GM12872 (cell line): ENCODE results near the gene NME3.

ENCODE experiments used
- CTCF ChIP-seq: IDR thresholded peaks from 3 replicates; pipeline ENCODE4 v1.5.1; 2011; ENCODE audit warnings: low read depth, mild to moderate bottlenecking, low read length, moderate library complexity; ENCODE audit not compliant: insufficient read depth

NME3 gene

DNA sequence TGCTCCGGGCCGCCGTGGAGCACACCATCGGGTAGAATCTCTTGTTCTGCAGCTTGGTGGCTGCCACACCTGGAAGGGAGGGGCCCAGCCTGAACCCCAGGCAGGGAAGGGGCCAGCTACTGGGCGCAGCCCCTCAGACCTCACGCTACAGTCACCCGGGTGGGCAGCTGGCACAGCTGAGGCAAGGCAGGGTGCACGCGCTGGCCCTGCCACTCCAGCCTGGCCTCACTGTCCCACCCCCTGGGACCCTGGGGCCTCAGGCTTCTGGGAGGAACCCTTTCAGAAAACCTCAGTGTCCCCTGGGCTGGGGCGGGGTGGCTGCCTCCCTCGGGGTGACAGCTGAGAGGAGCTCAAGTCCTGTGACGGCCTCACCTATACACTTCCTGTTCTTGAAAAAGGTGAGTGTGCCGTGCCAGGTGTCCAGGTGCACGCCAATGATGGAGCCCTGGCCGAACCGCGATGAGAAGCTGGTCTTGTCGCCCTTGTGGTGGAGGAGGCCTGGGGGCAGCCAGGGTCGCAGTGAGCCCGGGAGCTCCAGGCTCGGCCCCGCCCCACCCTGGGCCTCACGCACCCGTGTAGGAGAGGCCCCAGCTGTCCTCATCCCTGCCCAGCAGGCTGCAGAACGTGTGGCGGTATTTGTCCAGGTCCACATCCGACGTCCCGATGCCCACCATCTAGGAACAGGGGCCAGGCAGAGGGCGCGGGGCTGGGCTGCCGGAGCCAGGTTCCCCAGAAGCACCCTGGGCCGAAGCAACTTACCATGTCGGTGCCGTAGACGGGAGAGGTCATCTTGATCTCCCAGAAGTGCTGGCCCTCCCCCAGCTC is 6.2 kb upstream of the NME3 start:
- TF ChIP-seq CTCF, result no peak

DNA sequence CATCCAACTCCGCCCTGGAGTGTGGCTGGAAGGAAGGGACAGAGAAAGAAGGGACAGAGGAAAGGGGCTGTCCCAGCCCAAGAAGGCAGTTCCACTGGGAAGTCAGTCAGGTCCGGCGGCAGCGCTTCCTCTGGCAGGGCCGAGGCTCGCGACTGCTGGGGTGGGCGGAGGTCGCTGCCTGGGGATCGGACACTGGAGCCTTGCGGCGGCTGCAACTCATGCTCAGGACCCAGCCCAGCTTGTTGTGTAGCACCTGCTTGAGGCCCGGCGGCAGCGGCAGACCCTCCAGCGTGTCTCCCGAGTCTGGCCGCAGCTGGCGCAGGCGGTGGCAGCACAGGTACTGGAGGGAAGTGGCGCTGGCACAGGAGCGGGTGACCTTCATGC is 5.6 kb upstream of the NME3 start:
- TF ChIP-seq CTCF, result no peak

DNA sequence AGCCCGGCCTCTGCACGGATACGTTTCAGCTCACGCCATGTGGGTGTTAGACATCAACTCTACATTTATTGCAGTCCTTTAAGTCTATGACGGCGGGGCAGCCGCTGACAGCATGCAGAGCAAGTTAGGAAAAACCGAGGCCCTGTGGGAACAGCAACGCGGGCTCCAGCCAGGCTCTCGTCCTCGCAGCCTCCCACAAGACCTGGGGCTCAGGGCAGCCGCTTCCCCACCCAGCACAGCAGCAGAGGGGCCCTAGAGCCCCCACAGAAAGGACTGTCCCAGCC is 5.3 kb upstream of the NME3 start:
- no peak for TF ChIP-seq CTCF

- no peak for TF ChIP-seq CTCF
Measured at GRCh38 chr16:1775846-1776671, 4.7 kb upstream of the NME3 start.

GRCh38 chr16:1775006-1775845 is 3.9 kb upstream of the NME3 start:
- no peak for TF ChIP-seq CTCF

GRCh38 chr16:1774448-1774780 is 3.1 kb upstream of the NME3 start:
- no peak for TF ChIP-seq CTCF
